GM23338 (cell line): ENCODE measurements around the gene LEKR1. TPM values are rescaled to one million over a fixed set of nuclear protein-coding genes. Genes with fewer than 3 reads are reported as not detected.

Source experiments
- ATAC-seq: fragments of 200-7000 bp; cut with Tn5 transposase; 3 replicates; pipeline ENCODE4 v1.9.1; 2020
- DNase-seq: peaks from one replicate; pipeline ENCODE4 v3.0.0-alpha.2; 2015; ENCODE audit warnings: low spot score
- H2AFZ ChIP-seq: fragments of 200-600 bp; sonication (generic); 2 replicates; pipeline ENCODE4 v1.8.0; 2016; ENCODE audit warnings: antibody characterized with exemption, mild to moderate bottlenecking, moderate library complexity
- H3F3A ChIP-seq: fragments of 200-600 bp; sonication (generic); replicated peaks from 2 replicates; pipeline ENCODE4 v1.8.0; 2017; ENCODE audit warnings: antibody characterized with exemption, mixed run types, low read depth
- H3K27ac ChIP-seq: fragments of 200-600 bp; sonication (generic); 2 replicates; pipeline ENCODE4 v1.6.1; 2016; ENCODE audit warnings: low read depth
- H3K27me3 ChIP-seq: fragments of 200-600 bp; sonication (generic); 2 replicates; pipeline ENCODE4 v1.8.0; 2016; ENCODE audit warnings: mild to moderate bottlenecking, mixed run types, moderate library complexity; ENCODE audit not compliant: insufficient read depth
- H3K36me3 ChIP-seq: fragments of 200-600 bp; sonication (generic); 2 replicates; pipeline ENCODE4 v1.8.0; 2016; ENCODE audit warnings: mild to moderate bottlenecking; ENCODE audit not compliant: insufficient read depth
- H3K4me1 ChIP-seq: fragments of 200-600 bp; sonication (generic); 2 replicates; pipeline ENCODE4 v1.8.0; 2016; ENCODE audit warnings: mild to moderate bottlenecking, moderate library complexity; ENCODE audit not compliant: insufficient read depth
- H3K4me2 ChIP-seq: fragments of 200-600 bp; sonication (generic); 2 replicates; pipeline ENCODE4 v1.7.1; 2017; ENCODE audit warnings: mixed run types
- H3K4me3 ChIP-seq: fragments of 200-600 bp; sonication (generic); 2 replicates; pipeline ENCODE4 v1.6.1; 2016; ENCODE audit warnings: mixed run types
- H3K79me2 ChIP-seq: fragments of 200-600 bp; sonication (generic); replicated peaks from 2 replicates; pipeline ENCODE4 v1.8.0; 2017; ENCODE audit warnings: mild to moderate bottlenecking; ENCODE audit not compliant: insufficient read depth
- H3K9me2 ChIP-seq: fragments of 200-600 bp; sonication (generic); 2 replicates; pipeline ENCODE4 v1.8.0; 2017; ENCODE audit not compliant: insufficient read depth
- H4K20me1 ChIP-seq: fragments of 200-600 bp; sonication (generic); replicated peaks from 2 replicates; pipeline ENCODE4 v1.8.0; 2017; ENCODE audit warnings: mild to moderate bottlenecking; ENCODE audit not compliant: insufficient read depth
- H3K27ac Mint-ChIP-seq: 2 replicates; pipeline ENCODE4 v1.8.0; 2020; ENCODE audit warnings: inconsistent platforms, mild to moderate bottlenecking, moderate library complexity, mixed read lengths
- H3K27me3 Mint-ChIP-seq: 3 replicates; pipeline ENCODE4 v1.8.0; 2022; ENCODE audit warnings: low read depth, mild to moderate bottlenecking, moderate library complexity, mixed read lengths, inconsistent platforms; ENCODE audit not compliant: insufficient read depth, poor library complexity
- H3K36me3 Mint-ChIP-seq: 3 replicates; pipeline ENCODE4 v1.8.0; 2021; ENCODE audit warnings: low read depth, mild to moderate bottlenecking, inconsistent platforms, moderate library complexity, mixed read lengths
- H3K4me1 Mint-ChIP-seq: 3 replicates; pipeline ENCODE4 v1.8.0; 2020; ENCODE audit warnings: mild to moderate bottlenecking, inconsistent platforms, mixed read lengths
- H3K4me3 Mint-ChIP-seq: 3 replicates; pipeline ENCODE4 v1.8.0; 2021; ENCODE audit warnings: moderate library complexity, mild to moderate bottlenecking, inconsistent platforms, mixed read lengths
- H3K9me3 Mint-ChIP-seq: 3 replicates; pipeline ENCODE4 v1.8.0; 2020; ENCODE audit warnings: moderate library complexity, mild to moderate bottlenecking, inconsistent platforms, mixed read lengths
- CREB1 ChIP-seq: fragments of 250-450 bp; sonication (Bioruptor Pico); IDR thresholded peaks from 2 replicates; pipeline ENCODE4 v1.5.0; 2020; ENCODE audit warnings: low read depth, mild to moderate bottlenecking, moderate library complexity
- CTCF ChIP-seq, 2 experiments: fragments of 200-600 bp in 1 of 2; sonication (generic) in 1 of 2; conservative IDR thresholded peaks; 2 replicates each; pipeline versions ENCODE4 v1.5.1 to v1.6.1; 2016 to 2017; ENCODE audit warnings: antibody characterized with exemption in 2 of 2, low read depth in 2 of 2, mild to moderate bottlenecking in 2 of 2, moderate library complexity in 1 of 2
- ETS1 ChIP-seq: IDR thresholded peaks from 2 replicates; pipeline ENCODE4 v1.6.1; 2016; ENCODE audit warnings: antibody characterized with exemption
- EZH2phosphoT487 ChIP-seq: fragments of 200-600 bp; sonication (generic); IDR thresholded peaks from one replicate; pipeline ENCODE4 v1.8.1; 2018; ENCODE audit warnings: antibody characterized with exemption; ENCODE audit not compliant: unreplicated experiment
- JUNB ChIP-seq: IDR thresholded peaks from one replicate; pipeline ENCODE4 v1.6.1; 2016; ENCODE audit warnings: antibody characterized with exemption; ENCODE audit not compliant: unreplicated experiment
- NANOG ChIP-seq: IDR thresholded peaks from 2 replicates; pipeline ENCODE4 v1.6.1; 2016; ENCODE audit warnings: antibody characterized with exemption, borderline replicate concordance
- REST ChIP-seq: IDR thresholded peaks from one replicate; pipeline ENCODE4 v1.6.1; 2018; ENCODE audit warnings: antibody characterized with exemption; ENCODE audit not compliant: unreplicated experiment
- ZNF331 ChIP-seq: fragments of 250-450 bp; sonication (Bioruptor Pico); IDR thresholded peaks from 2 replicates; pipeline ENCODE4 v1.5.0; 2020; ENCODE audit warnings: low read depth, mild to moderate bottlenecking, moderate library complexity
- ZNF462 ChIP-seq: fragments of 250-450 bp; sonication (Bioruptor Pico); IDR thresholded peaks from 2 replicates; pipeline ENCODE4 v1.5.0; 2020; ENCODE audit warnings: mild to moderate bottlenecking, moderate library complexity
- polyA plus RNA-seq: library from polyadenylated mRNA; unstranded; fragments of >200 nt; fragmentation: Nextera tagmentation; extraction: Ambion mirVana; gene quantifications from 2 replicates; pipeline ENCODE4 v1.2.1, GENCODE V29; 2016
- total RNA-seq: library from RNA; depleted of rRNA; stranded (reverse); fragments of >200 nt; shearing (Covaris generic); gene quantifications from 2 replicates; pipeline ENCODE4 v1.2.3, GENCODE V29; 2014

The LEKR1 gene
- total and polyA plus RNA-seq, 2 experiments from 2014 or later, result not detected

- H3K27me3 Mint-ChIP-seq, result peaks cover 36% of the 10 kb centered on the region
Observed at GRCh38 chr3:156814295-156814694, 11.9 kb upstream of the LEKR1 start.

More at GRCh38 chr3:156814295-156814694, 11.9 kb upstream of the LEKR1 start:
- Histone ChIP-seq H3F3A (no peaks in the 10 kb centered on the region), H3K9me2 (no peaks in the 10 kb centered on the region), H4K20me1 (no peaks in the 10 kb centered on the region; the same call in 1 of the 2 replicates), H3K79me2 (no peaks in the 10 kb centered on the region), H3K4me3 (no peak overlapping the region), H3K4me2 (no peak overlapping the region), H3K4me1 (peaks cover 19% of the 10 kb centered on the region), H3K27me3 (peaks cover 67% of the 10 kb centered on the region), H3K36me3 (no peaks in the 10 kb centered on the region; the same call in 1 of the 2 replicates), H3K27ac (no peak overlapping the region), H2AFZ (no peak overlapping the region)
- ATAC-seq (no peak), DNase-seq (no peak)
- Mint-ChIP-seq H3K4me3 (no peak overlapping the region), H3K4me1 (peaks cover 22% of the 10 kb centered on the region), H3K9me3 (no peaks in the 10 kb centered on the region), H3K36me3 (no peaks in the 10 kb centered on the region), H3K27ac (no peak overlapping the region)
- TF ChIP-seq CTCF (conservative IDR thresholded peaks at IDR 0.05; ENCODE audit: low read depth in 2 of 2), result no peak
- no peak for TF ChIP-seq CREB1 (CRISPR knock-in tag)
- TF ChIP-seq ZNF331 (CRISPR knock-in tag), result no peak
- no peak for TF ChIP-seq ETS1
- TF ChIP-seq ZNF462 (CRISPR knock-in tag), result no peak
- TF ChIP-seq REST, result no peak
- no peak for TF ChIP-seq JUNB
- no peak for TF ChIP-seq NANOG
- TF ChIP-seq EZH2phosphoT487, result no peak
